OCI-LY1 (cell line): Measurements from ENCODE around the gene YIPF3.

Experiments used
- EZH2 ChIP-seq: fragments of 200-600 bp; sonication (generic), shearing (Covaris generic); IDR thresholded peaks from 2 replicates; pipeline ENCODE4 v1.8.0; 2017; ENCODE audit warnings: borderline replicate concordance, mixed run types, mild to moderate bottlenecking, antibody characterized with exemption, low read length, moderate library complexity, mixed read lengths
- TF ChIP-seq, protein P1 (sequence below): fragments of 200-600 bp; sonication (generic), shearing (Covaris generic); IDR thresholded peaks from 2 replicates; pipeline ENCODE4 v1.5.1; 2017; ENCODE audit warnings: mild to moderate bottlenecking, antibody characterized with exemption, low read length, moderate library complexity, mixed read lengths

DNA sequence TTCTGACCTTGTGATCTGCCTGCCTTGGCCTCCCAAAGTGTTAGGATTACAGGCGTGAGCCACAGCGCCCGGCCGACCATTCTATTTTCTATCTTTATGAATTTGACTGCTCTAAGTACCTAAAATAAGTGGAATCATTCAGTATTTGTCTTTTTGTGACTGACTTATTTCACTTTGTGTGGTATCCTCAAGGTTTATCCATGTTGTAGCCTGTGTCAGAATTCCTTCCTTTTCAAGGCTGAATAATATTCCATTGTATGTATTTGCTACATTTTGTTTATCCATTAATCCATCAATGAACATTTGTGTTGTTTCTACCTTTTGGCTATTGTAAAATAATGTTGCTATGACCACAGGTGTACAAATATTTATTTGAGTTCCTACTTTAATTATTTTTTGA lies 44.2 kb downstream of the YIPF3 start:
- no peak for TF ChIP-seq EZH2
- TF ChIP-seq, protein P1, sequence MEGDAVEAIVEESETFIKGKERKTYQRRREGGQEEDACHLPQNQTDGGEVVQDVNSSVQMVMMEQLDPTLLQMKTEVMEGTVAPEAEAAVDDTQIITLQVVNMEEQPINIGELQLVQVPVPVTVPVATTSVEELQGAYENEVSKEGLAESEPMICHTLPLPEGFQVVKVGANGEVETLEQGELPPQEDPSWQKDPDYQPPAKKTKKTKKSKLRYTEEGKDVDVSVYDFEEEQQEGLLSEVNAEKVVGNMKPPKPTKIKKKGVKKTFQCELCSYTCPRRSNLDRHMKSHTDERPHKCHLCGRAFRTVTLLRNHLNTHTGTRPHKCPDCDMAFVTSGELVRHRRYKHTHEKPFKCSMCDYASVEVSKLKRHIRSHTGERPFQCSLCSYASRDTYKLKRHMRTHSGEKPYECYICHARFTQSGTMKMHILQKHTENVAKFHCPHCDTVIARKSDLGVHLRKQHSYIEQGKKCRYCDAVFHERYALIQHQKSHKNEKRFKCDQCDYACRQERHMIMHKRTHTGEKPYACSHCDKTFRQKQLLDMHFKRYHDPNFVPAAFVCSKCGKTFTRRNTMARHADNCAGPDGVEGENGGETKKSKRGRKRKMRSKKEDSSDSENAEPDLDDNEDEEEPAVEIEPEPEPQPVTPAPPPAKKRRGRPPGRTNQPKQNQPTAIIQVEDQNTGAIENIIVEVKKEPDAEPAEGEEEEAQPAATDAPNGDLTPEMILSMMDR: no peak
